Measurements from ENCODE around the gene TERC. TPM values are rescaled to one million over a fixed set of nuclear protein-coding genes. Genes with fewer than 3 reads are reported as not detected.

The TERC gene
- total and polyA plus RNA-seq, 10 of the 15 experiments (the other 5 are each of a cell fraction or from before 2014, with no cell fraction given): 0.43 to 125 (median 6.2) TPM; not detected in 4

- H4K20me1 ChIP-seq (ENCODE audit: control insufficient read depth, insufficient read depth): no peaks in the 10 kb centered on the region
- POLR2A ChIA-PET: no interaction called here
- SMC1A ChIA-PET (ENCODE audit: uncharacterized antibody, unreplicated experiment): interaction anchor here (0.6 to 1.7 kb wide), 3 partner anchors 16 to 295 kb away, joined by 3 read pairs; no protein-coding TSS in a partner anchor
- H3K79me2 ChIP-seq (ENCODE audit: control insufficient read depth, insufficient read depth, low read length): no peaks in the 10 kb centered on the region
- no peak overlapping the region for H3K27ac ChIP-seq (ENCODE audit: control insufficient read depth, insufficient read depth)
- H3K36me3 ChIP-seq (ENCODE audit: control insufficient read depth in 2 of 2, insufficient read depth in 2 of 2, low read length in 1 of 2): no peaks in the 10 kb centered on the region
- no peak overlapping the region for H3K9ac ChIP-seq (ENCODE audit: control insufficient read depth, insufficient read depth, low read length)
- TF ChIP-seq JUNB (IDR thresholded peaks at IDR 0.05) (peak; percentile 39; the same call in 1 of the 2 replicates), CBX5 (IDR thresholded peaks at IDR 0.05; ENCODE audit: low read depth) (no peak)
- no peaks in the 10 kb centered on the region; the same call in 2 of the 3 replicates for H3K9me3 ChIP-seq (replicated peaks; ENCODE audit: control insufficient read depth, insufficient read depth, low read length)
- WGBS (ENCODE audit: insufficient coverage, insufficient replicate concordance, low lambda C conversion rate, missing lambda C conversion rate): 59% methylated on average over 4 of the region's 4 CpGs
- in situ Hi-C loops (cut with MboI): no loop called here
- no peak overlapping the region for H2AFZ ChIP-seq (ENCODE audit: control insufficient read depth, low read depth, low read length)
- no TSS peak for BruUV-seq (replicated peaks)
- CTCF ChIA-PET: interaction anchor here (0.7 to 2.5 kb wide), 7 partner anchors 13 to 650 kb away, joined by 3 to 12 read pairs (median 5); partner anchors contain the start of genes MYNN and SEC62
- RAD21 ChIA-PET (ENCODE audit: unreplicated experiment): interaction anchor here (0.9 kb wide), 1 partner anchor 100 kb away, joined by 4 read pairs; no protein-coding TSS in a partner anchor
- FAIRE-seq (no peak), DNase-seq (ENCODE audit: low read depth, low spot score) (no peak), ATAC-seq (no peak)
- H3K4me3 ChIP-seq: no peak overlapping the region
- H3K4me2 ChIP-seq (ENCODE audit: control insufficient read depth, insufficient read depth): no peak overlapping the region
- H3K27me3 ChIP-seq (replicated peaks in 1 of 2; ENCODE audit: control insufficient read depth in 2 of 2, insufficient read depth in 2 of 2, low read length in 1 of 2): no peaks in the 10 kb centered on the region
- intact Hi-C loops (cut with micrococcal nuclease; ENCODE audit: unreplicated experiment): loop anchor here (5.0 kb wide), 4 partner anchors 207 to 422 kb away; partner anchors contain the start of genes GPR160, PHC3 and SEC62
- H3K4me1 ChIP-seq (ENCODE audit: control insufficient read depth, insufficient read depth, low read length): 0 out of 2 replicates have a peak, but pooled peaks cover 3% of the 10 kb centered on the region
Measured at GRCh38 chr3:169760479-169760878, 4.4 kb downstream of the TERC start.

- ChIA-PET CTCF (interaction anchor here (0.6 kb wide), 1 partner anchor 277 kb away, joined by 3 read pairs; no protein-coding TSS in a partner anchor), SMC1A (ENCODE audit: uncharacterized antibody, unreplicated experiment) (interaction anchor here (1.0 to 1.7 kb wide), 4 partner anchors 15 to 327 kb away, joined by 3 to 5 read pairs (median 3); no protein-coding TSS in a partner anchor), RAD21 (ENCODE audit: unreplicated experiment) (interaction anchor here (0.8 kb wide), 1 partner anchor 10 kb away, joined by 3 read pairs; the partner anchor contains the start of gene ACTRT3), POLR2A (interaction anchor here (0.6 kb wide), 1 partner anchor 10 kb away, joined by 4 read pairs; no protein-coding TSS in a partner anchor)
- ATAC-seq (peak; percentile 49), DNase-seq (ENCODE audit: low read depth, low spot score) (no peak), FAIRE-seq (peak; percentile 41)
- Histone ChIP-seq H3K36me3 (ENCODE audit: control insufficient read depth in 2 of 2, insufficient read depth in 2 of 2, low read length in 1 of 2) (no peaks in the 10 kb centered on the region), H4K20me1 (ENCODE audit: control insufficient read depth, insufficient read depth) (no peaks in the 10 kb centered on the region), H3K9me3 (replicated peaks; ENCODE audit: control insufficient read depth, insufficient read depth, low read length) (no peaks in the 10 kb centered on the region), H3K79me2 (ENCODE audit: control insufficient read depth, insufficient read depth, low read length) (no peaks in the 10 kb centered on the region), H2AFZ (ENCODE audit: control insufficient read depth, low read depth, low read length) (no peak overlapping the region), H3K4me3 (no peak overlapping the region), H3K27me3 (replicated peaks in 1 of 2; ENCODE audit: control insufficient read depth in 2 of 2, insufficient read depth in 2 of 2, low read length in 1 of 2) (0 out of 4 replicates have a peak, but pooled peaks cover 0 to 2% of the 10 kb centered on the region in 2 experiments), H3K27ac (ENCODE audit: control insufficient read depth, insufficient read depth) (no peak overlapping the region), H3K4me2 (ENCODE audit: control insufficient read depth, insufficient read depth) (no peak overlapping the region), H3K9ac (ENCODE audit: control insufficient read depth, insufficient read depth, low read length) (no peak overlapping the region), H3K4me1 (ENCODE audit: control insufficient read depth, insufficient read depth, low read length) (0 out of 2 replicates have a peak, but pooled peaks cover 3% of the 10 kb centered on the region)
- in situ Hi-C loops (cut with MboI) (no loop called here), intact Hi-C loops (cut with micrococcal nuclease; ENCODE audit: unreplicated experiment) (no loop called here)
- WGBS (ENCODE audit: insufficient coverage, insufficient replicate concordance, low lambda C conversion rate, missing lambda C conversion rate): 34% methylated on average over 2 of the region's 2 CpGs
- no TSS peak for BruUV-seq (replicated peaks)
- TF ChIP-seq CBFB (IDR thresholded peaks at IDR 0.05; ENCODE audit: low read depth) (no peak), CHD2 (IDR thresholded peaks at IDR 0.05; ENCODE audit: borderline replicate concordance, low read depth, low read length) (no peak), USF1 (IDR thresholded peaks at IDR 0.05; ENCODE audit: borderline replicate concordance, extremely low read length, insufficient read depth, low read depth, low read length) (no peak), NFYB (IDR thresholded peaks at IDR 0.05; ENCODE audit: insufficient read depth, low read depth, low read length) (no peak), PAX8 (IDR thresholded peaks at IDR 0.05) (no peak), TARDBP (IDR thresholded peaks at IDR 0.05; ENCODE audit: borderline replicate concordance) (no peak), SMAD1 (IDR thresholded peaks at IDR 0.05; ENCODE audit: low read depth, partially characterized antibody) (no peak), ZBTB40 (IDR thresholded peaks at IDR 0.05; ENCODE audit: borderline replicate concordance) (no peak), IKZF2 (IDR thresholded peaks at IDR 0.05) (peak in 1 of 2 experiments; percentile 27; a peak in 2 of 4 replicates), SREBF1 (IDR thresholded peaks at IDR 0.05; ENCODE audit: low read length) (no peak)
Measured at GRCh38 chr3:169759256-169759655, 5.6 kb downstream of the TERC start.

All from GM12878 (cell line).